Upper lobe of right lung (tissue), 1 donor: ENCODE measurements around the gene C18orf32. TPM values are rescaled to one million over a fixed set of nuclear protein-coding genes. Genes with fewer than 3 reads are reported as not detected.
"Not testable (repeated sequence)": the region's sequence is repeated elsewhere in the genome, so short reads cannot be mapped to it uniquely, and the experiment has no call there.

Experiments used
- ATAC-seq: fragments of 200-7000 bp; cut with Tn5 transposase; one replicate; pipeline ENCODE4 v1.9.1; 2020; ENCODE audit warnings: mild to moderate bottlenecking, moderate library complexity
- DNase-seq: peaks from one replicate; pipeline ENCODE4 v3.0.0-alpha.2; 2020
- H3K27ac ChIP-seq: fragments of 200-600 bp; one replicate; pipeline ENCODE4 v1.8.0; 2022
- H3K27me3 ChIP-seq: fragments of 200-600 bp; one replicate; pipeline ENCODE4 v1.8.0; 2022; ENCODE audit warnings: mild to moderate bottlenecking
- H3K36me3 ChIP-seq: fragments of 200-600 bp; one replicate; pipeline ENCODE4 v1.8.0; 2022
- H3K4me1 ChIP-seq: fragments of 200-600 bp; one replicate; pipeline ENCODE4 v1.8.0; 2022
- H3K4me3 ChIP-seq: fragments of 200-600 bp; one replicate; pipeline ENCODE4 v1.8.0; 2022; ENCODE audit warnings: mild to moderate bottlenecking
- H3K9me3 ChIP-seq: fragments of 200-600 bp; one replicate; pipeline ENCODE4 v1.8.0; 2022
- intact Hi-C: fragments of 100-400 bp; cut with DNase I; formaldehyde crosslinking; loops from one replicate; pipeline ENCODE4 v1.11.0; 2022
- total RNA-seq: library from RNA; stranded (reverse); fragmentation: NEBNext Ultra II Directional; extraction: Animal tissue kit (Norgen Biotek cat#: 25700); gene quantifications from one replicate; pipeline ENCODE4 v1.2.1, GENCODE V29; 2021
- TF ChIP-seq, protein P1 (sequence below): fragments of 200-600 bp; IDR thresholded peaks from one replicate; pipeline ENCODE4 v1.8.0; 2022; ENCODE audit warnings: antibody characterized with exemption
- donor health status: DM: no; HTN: yes; CAD: no; lungs with severe emphysema.

C18orf32 gene
- total RNA-seq, 1 donor from 2014 or later = 53.2 TPM

GRCh38 chr18:49481907-49482306 lies 5.1 kb downstream of the C18orf32 start:
- ATAC-seq = no peak
- no peaks in the 10 kb centered on the region for H3K9me3 ChIP-seq
- no peak for DNase-seq
- TF ChIP-seq, protein P1, sequence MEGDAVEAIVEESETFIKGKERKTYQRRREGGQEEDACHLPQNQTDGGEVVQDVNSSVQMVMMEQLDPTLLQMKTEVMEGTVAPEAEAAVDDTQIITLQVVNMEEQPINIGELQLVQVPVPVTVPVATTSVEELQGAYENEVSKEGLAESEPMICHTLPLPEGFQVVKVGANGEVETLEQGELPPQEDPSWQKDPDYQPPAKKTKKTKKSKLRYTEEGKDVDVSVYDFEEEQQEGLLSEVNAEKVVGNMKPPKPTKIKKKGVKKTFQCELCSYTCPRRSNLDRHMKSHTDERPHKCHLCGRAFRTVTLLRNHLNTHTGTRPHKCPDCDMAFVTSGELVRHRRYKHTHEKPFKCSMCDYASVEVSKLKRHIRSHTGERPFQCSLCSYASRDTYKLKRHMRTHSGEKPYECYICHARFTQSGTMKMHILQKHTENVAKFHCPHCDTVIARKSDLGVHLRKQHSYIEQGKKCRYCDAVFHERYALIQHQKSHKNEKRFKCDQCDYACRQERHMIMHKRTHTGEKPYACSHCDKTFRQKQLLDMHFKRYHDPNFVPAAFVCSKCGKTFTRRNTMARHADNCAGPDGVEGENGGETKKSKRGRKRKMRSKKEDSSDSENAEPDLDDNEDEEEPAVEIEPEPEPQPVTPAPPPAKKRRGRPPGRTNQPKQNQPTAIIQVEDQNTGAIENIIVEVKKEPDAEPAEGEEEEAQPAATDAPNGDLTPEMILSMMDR = no peak
- H3K27ac ChIP-seq = no peak overlapping the region
- H3K27me3 ChIP-seq = no peaks in the 10 kb centered on the region
- peaks cover 52% of the 10 kb centered on the region for H3K36me3 ChIP-seq
- intact Hi-C loops = no loop called here
- peaks cover 20% of the 10 kb centered on the region for H3K4me1 ChIP-seq
- H3K4me3 ChIP-seq = no peak overlapping the region

- no peak for ATAC-seq
- TF ChIP-seq, protein P1 = no peak
- intact Hi-C loops = no loop called here
- DNase-seq = no peak
- no peaks in the 10 kb centered on the region for H3K27me3 ChIP-seq
- no peak overlapping the region for H3K4me3 ChIP-seq
- peaks cover 20% of the 10 kb centered on the region for H3K4me1 ChIP-seq
- H3K27ac ChIP-seq = no peak overlapping the region
- H3K9me3 ChIP-seq = no peaks in the 10 kb centered on the region
- peaks cover 52% of the 10 kb centered on the region for H3K36me3 ChIP-seq
Observed at GRCh38 chr18:49481317-49481716, 5.7 kb downstream of the C18orf32 start.

- Histone ChIP-seq H3K27me3 (no peaks in the 10 kb centered on the region), H3K9me3 (no peaks in the 10 kb centered on the region), H3K4me3 (no peak overlapping the region), H3K36me3 (peaks cover 52% of the 10 kb centered on the region), H3K4me1 (peaks cover 5% of the 10 kb centered on the region), H3K27ac (no peak overlapping the region)
- DNase-seq = no peak
- TF ChIP-seq, protein P1 = no peak
- intact Hi-C loops = no loop called here
- ATAC-seq = no peak
Observed at GRCh38 chr18:49479381-49480137, 7.5 kb downstream of the C18orf32 start.

DNA sequence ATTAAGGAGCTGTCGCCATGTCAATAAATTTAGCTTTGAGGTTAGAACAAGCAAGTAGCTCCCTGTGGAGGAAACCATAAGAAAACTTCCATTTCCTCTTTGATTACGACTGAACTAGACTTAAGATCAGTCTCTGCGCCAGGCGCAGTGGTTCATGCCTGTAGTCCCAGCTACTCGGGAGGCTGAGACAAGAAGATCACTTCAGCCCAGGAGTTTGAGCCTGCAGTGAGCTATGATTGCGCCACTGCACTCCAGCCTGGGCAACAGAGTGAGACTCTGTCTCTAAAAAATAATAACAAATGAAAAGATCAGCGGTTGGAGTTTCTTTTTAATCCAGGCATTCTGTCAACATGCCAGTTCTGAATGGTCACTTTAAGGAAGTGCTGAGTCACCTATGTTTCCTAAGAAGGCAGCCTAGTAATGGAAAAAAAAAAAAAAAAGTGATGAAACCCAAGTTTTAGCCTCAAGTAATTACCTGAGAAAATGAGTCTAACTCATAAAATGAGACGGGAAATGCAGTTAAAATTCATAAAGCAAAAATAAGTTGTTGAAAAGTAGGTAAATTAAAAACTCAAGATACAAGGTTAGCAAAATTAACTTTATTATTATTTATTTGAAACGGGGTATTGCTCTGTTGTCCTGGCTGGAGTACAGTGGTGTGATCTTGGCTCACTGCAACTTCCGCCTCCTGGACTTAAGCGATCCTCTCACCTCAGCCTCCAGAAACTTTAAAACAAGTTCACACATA lies 10.2 kb downstream of the C18orf32 start:
- Histone ChIP-seq H3K4me1 (no peaks in the 10 kb centered on the region), H3K9me3 (no peaks in the 10 kb centered on the region), H3K36me3 (peaks cover 35% of the 10 kb centered on the region), H3K27me3 (no peaks in the 10 kb centered on the region), H3K4me3 (no peak overlapping the region), H3K27ac (peak overlapping the region; percentile 70)
- intact Hi-C loops = no loop called here
- TF ChIP-seq, protein P1 = no peak
- peak; percentile 75 for ATAC-seq
- peak; percentile 68 for DNase-seq

DNA sequence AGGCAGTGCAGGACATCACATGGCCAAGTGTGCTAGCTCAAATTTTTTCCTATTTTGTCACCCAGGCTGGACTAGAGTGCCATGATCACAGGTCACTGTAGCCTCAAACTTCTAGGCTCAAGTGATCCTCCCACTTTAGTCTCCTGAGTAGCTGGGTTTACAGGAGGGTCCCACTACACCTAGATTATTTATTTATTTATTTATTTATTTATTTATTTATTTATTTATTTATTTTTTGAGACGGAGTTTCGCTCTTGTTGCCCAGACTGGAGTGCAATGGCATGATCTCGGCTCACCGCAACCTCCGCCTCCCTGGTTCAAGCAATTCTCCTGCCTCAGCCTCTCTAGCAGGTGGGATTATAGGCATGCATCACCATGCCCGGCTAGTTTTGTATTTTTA lies 12.1 kb downstream of the C18orf32 start:
- ATAC-seq, H3K27me3 ChIP-seq, H3K27ac ChIP-seq, H3K4me1 ChIP-seq, H3K9me3 ChIP-seq, intact Hi-C loops, H3K4me3 ChIP-seq, DNase-seq: not testable (repeated sequence)
- H3K36me3 ChIP-seq = peaks cover 16% of the 10 kb centered on the region

DNA sequence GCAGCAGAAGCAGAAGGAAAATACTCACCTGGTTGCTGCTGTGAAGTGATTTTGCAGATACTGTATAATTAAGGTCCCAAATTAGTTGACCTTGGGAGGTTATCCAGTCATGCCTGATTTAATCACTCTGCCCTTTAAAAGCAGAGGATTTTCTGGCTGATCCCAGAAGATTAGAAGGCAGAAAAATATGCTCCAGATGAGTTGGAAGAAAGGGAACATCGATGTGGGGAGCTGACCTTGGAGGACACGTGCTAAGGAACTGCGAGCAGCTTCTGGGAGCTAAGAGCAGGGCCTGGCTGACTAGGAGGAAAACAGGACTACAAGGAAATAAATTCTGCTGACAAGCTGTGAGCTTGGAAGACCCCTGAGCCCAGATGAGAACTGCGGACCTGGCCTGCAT lies 13.3 kb downstream of the C18orf32 start:
- DNase-seq (no peak), ATAC-seq (no peak)
- Histone ChIP-seq H3K27ac (no peak overlapping the region), H3K27me3 (no peaks in the 10 kb centered on the region), H3K36me3 (peaks cover 7% of the 10 kb centered on the region), H3K4me1 (no peaks in the 10 kb centered on the region), H3K9me3 (no peaks in the 10 kb centered on the region), H3K4me3 (no peak overlapping the region)
- TF ChIP-seq, protein P1 = no peak
- intact Hi-C loops = no loop called here
